Body of pancreas (tissue), 4 donors: ENCODE results near the gene CKAP5. TPM values are rescaled to one million over a fixed set of nuclear protein-coding genes. Genes with fewer than 3 reads are reported as not detected.

Experiments used
- ATAC-seq: fragments of 150-250 bp; one replicate; pipeline ENCODE4 v1.9.1; 2016
- DNase-seq, 4 donors: peaks; one replicate each; pipeline ENCODE4 v3.0.0-alpha.2; 2019
- H3K27ac ChIP-seq, 4 donors: fragments of 200-600 bp; sonication (generic); 1 replicate in 3 of 4; 2 replicates in 1 of 4; pipeline versions ENCODE4 v1.5.1 to v1.6.1; 2016 to 2019; ENCODE audit warnings: mild to moderate bottlenecking in 1 of 4, mixed read lengths in 1 of 4, moderate library complexity in 1 of 4
- H3K27me3 ChIP-seq, 2 donors: fragments of 200-600 bp; sonication (generic); one replicate each; pipeline ENCODE4 v1.6.0; 2016; ENCODE audit warnings: mild to moderate bottlenecking in 1 of 2
- H3K36me3 ChIP-seq, 2 donors: fragments of 200-600 bp; sonication (generic); replicated peaks in 1 of 2; 2 replicates each; pipeline ENCODE4 v1.5.1; 2016; ENCODE audit warnings: low read depth in 2 of 2; ENCODE audit not compliant: insufficient read depth in 1 of 2
- H3K4me1 ChIP-seq: fragments of 200-600 bp; sonication (generic); one replicate; pipeline ENCODE4 v1.6.0; 2016
- H3K4me3 ChIP-seq, 2 donors: fragments of 200-600 bp; sonication (generic); 1 replicate in 1 of 2; 2 replicates in 1 of 2; pipeline ENCODE4 v1.5.1; 2016 to 2019
- H3K9me3 ChIP-seq, 3 donors: fragments of 200-600 bp; sonication (generic); 1 replicate in 2 of 3; 2 replicates in 1 of 3; pipeline ENCODE4 v1.5.1; 2016
- POLR2A ChIP-seq, 3 donors: fragments of 450-650 bp; IDR thresholded peaks; one replicate each; pipeline ENCODE4 v1.6.1; 2016; ENCODE audit warnings: antibody characterized with exemption in 3 of 3, mild to moderate bottlenecking in 2 of 3
- WGBS, 2 donors: methylation state at CpG; one replicate each; pipeline ENCODE4 v1.1.5; 2017; 5-methylcytosine and 5-hydroxymethylcytosine counted together
- intact Hi-C: fragments of 100-400 bp; cut with DNase I; formaldehyde crosslinking; loops from one replicate; pipeline ENCODE4 v1.15.1; 2023
- total RNA-seq, 2 donors: library from RNA; depleted of rRNA; stranded (reverse); fragments of >200 nt; gene quantifications; one replicate each; pipeline ENCODE4 v1.1.0, GENCODE V29; 2016
- TF ChIP-seq, protein P1 (sequence below), 7 experiments: fragments of 450-650 bp in 4 of 7; fragments of 200-600 bp in 3 of 7; sonication (generic) in 3 of 7; IDR thresholded peaks; one replicate each; pipeline ENCODE4 v1.5.1; 2016 to 2019; ENCODE audit warnings: antibody characterized with exemption in 7 of 7

The CKAP5 gene
- total RNA-seq, 2 donors from 2014 or later = 22.8 to 24.7 TPM

DNA sequence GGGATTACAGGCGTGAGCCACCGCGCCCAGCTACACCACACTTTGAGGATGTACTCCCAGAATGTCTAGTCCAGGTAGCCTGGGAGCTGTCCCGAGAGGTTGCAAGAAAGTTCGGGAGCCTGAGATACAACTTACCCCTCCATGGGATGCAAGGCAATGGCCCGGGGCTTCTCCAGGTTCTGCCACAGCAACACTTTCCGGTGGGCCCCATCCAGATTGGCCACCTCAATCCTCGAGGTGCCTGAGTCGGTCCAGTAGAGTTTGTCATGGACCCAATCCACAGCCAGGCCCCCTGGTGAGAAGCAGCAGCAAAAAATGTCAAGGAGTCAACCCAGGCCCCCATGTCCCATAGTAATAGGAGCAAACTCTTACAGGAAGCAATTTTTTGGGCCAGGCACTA, 46.8 kb upstream of the CKAP5 start:
- intact Hi-C loops = no loop called here
- Histone ChIP-seq H3K27me3 (no peaks in the 10 kb centered on the region), H3K4me1 (peaks cover 4% of the 10 kb centered on the region), H3K27ac (no peak overlapping the region), H3K4me3 (no peak overlapping the region), H3K36me3 (peaks cover 0 to 5% of the 10 kb centered on the region in 2 donors), H3K9me3 (no peaks in the 10 kb centered on the region)
- 87 to 89% methylated on average over 6 to 9 of the region's 9 CpGs for WGBS, 2 donors
- ATAC-seq (no peak), DNase-seq (no peak)
- TF ChIP-seq, protein P1, sequence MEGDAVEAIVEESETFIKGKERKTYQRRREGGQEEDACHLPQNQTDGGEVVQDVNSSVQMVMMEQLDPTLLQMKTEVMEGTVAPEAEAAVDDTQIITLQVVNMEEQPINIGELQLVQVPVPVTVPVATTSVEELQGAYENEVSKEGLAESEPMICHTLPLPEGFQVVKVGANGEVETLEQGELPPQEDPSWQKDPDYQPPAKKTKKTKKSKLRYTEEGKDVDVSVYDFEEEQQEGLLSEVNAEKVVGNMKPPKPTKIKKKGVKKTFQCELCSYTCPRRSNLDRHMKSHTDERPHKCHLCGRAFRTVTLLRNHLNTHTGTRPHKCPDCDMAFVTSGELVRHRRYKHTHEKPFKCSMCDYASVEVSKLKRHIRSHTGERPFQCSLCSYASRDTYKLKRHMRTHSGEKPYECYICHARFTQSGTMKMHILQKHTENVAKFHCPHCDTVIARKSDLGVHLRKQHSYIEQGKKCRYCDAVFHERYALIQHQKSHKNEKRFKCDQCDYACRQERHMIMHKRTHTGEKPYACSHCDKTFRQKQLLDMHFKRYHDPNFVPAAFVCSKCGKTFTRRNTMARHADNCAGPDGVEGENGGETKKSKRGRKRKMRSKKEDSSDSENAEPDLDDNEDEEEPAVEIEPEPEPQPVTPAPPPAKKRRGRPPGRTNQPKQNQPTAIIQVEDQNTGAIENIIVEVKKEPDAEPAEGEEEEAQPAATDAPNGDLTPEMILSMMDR (IDR thresholded peaks at IDR 0.05) = no peak
- TF ChIP-seq POLR2A (IDR thresholded peaks at IDR 0.05) = no peak

DNA sequence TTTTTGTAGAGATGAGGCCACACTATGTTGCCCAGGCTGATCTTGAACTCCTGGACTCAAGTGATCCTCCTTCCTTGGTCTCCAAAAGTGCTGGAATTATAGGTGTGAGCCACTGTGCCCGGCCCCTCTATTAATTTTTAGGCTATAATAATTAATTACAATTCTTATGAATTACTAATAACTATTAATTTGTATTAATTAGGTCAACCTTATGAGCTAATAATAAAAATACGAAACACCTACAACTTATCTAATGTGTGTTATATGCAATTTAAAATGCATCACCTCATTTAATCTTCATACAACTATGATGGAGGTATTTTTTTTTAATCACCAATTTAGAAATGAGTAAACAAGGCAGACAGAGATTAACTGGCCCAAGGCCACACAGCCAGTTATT, 46.0 kb upstream of the CKAP5 start:
- intact Hi-C loops = no loop called here
- H3K4me1 ChIP-seq = peaks cover 4% of the 10 kb centered on the region
- H3K9me3 ChIP-seq = no peaks in the 10 kb centered on the region
- ATAC-seq (no peak), DNase-seq (no peak)
- H3K27ac ChIP-seq = no peak overlapping the region
- no peak for TF ChIP-seq POLR2A (IDR thresholded peaks at IDR 0.05)
- TF ChIP-seq, protein P1 (IDR thresholded peaks at IDR 0.05) = no peak
- peaks cover 0 to 5% of the 10 kb centered on the region in 2 donors for H3K36me3 ChIP-seq
- H3K27me3 ChIP-seq = no peaks in the 10 kb centered on the region
- no peak overlapping the region for H3K4me3 ChIP-seq
- WGBS, 2 donors = 78 to 91% methylated on average over 2 of the region's 2 CpGs

DNA sequence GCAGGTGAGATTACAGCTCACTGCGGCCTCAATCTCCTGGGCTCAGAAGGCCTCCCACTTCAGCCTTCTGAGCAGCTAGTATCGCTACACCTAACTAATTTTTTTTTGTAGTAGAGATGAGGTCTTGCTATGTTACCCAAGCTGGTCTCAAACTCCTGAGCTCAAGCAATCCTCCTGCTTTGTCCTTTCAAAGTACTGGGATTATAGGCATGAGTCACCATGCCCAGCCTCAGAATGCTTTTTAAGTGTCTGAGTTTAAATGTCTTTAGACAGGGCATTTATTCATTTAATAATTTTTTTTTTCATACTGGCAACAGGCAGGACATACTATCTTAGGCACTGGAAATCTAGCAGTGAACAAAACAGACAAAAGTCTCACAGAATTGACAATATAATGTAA, 44.6 kb upstream of the CKAP5 start:
- Histone ChIP-seq H3K27ac (no peak overlapping the region), H3K4me3 (no peak overlapping the region), H3K36me3 (peaks cover 5 to 6% of the 10 kb centered on the region in 2 donors), H3K4me1 (peaks cover 1% of the 10 kb centered on the region), H3K27me3 (no peaks in the 10 kb centered on the region), H3K9me3 (no peaks in the 10 kb centered on the region)
- TF ChIP-seq, protein P1 (IDR thresholded peaks at IDR 0.05) = no peak
- TF ChIP-seq POLR2A (IDR thresholded peaks at IDR 0.05) = no peak
- intact Hi-C loops = no loop called here
- ATAC-seq (no peak), DNase-seq (no peak)
- WGBS, 2 donors = 94 to 95% methylated on average over 2 of the region's 2 CpGs

DNA sequence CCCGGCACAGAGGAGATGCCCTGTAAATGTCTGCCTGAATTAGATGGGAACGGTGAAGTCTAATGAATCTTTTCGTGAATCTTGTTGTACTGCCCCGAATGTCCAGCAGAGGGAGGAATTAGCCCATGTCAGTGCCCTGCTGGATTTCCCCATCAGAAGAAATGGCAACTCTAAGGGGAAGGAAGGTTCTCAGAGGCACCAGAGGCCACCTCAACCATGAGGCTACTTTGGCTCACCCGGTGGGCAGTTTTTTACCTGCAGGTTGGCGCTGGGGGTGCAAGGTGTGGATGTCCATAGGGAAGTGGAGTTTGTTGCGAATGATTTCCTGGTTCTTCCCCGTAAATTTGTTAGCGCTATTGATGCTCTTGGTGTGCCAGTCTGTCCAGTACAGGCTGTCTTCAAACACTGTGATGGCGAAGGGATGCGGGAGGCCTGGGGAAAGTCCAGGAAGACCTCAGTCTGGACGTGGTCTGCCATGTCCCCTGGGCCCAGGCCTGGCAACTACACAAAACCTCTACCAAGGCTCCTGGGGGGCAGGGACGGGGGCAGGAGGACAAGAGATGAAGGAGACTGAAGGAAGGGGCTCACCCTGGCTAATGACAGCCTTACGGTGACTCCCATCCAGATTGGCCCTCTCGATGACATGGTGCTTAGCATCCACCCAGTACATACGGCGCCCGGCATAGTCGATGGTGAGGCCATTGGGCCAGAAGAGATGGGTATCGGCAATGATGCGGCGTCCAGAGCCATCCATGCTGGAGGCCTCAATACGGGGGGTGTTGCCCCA, 43.8 kb upstream of the CKAP5 start:
- Histone ChIP-seq H3K9me3 (no peaks in the 10 kb centered on the region), H3K4me3 (no peak overlapping the region), H3K4me1 (no peaks in the 10 kb centered on the region), H3K36me3 (peaks cover 5 to 6% of the 10 kb centered on the region in 2 donors), H3K27ac (no peak overlapping the region), H3K27me3 (no peaks in the 10 kb centered on the region)
- intact Hi-C loops = loop anchor here (2.0 kb wide), 1 partner anchor 265 kb away; no protein-coding TSS in a partner anchor
- no peak for TF ChIP-seq POLR2A (IDR thresholded peaks at IDR 0.05)
- TF ChIP-seq, protein P1 (IDR thresholded peaks at IDR 0.05) = peak; percentile 76 to 96 (median 94)
- 54 to 63% methylated on average over 15 to 23 of the region's 23 CpGs for WGBS, 2 donors
- DNase-seq = peak; percentile 79 to 85 (median 83)
- ATAC-seq = peak; percentile 94
